ENCODE results near the gene ENTREP1. TPM values are rescaled to one million over a fixed set of nuclear protein-coding genes. Genes with fewer than 3 reads are reported as not detected.

ENTREP1 gene
- total and polyA plus RNA-seq, 8 donors, result 2.7 to 8.8 (median 5.4) TPM

GRCh38 chr9:69334317-69334716 lies 9.3 kb downstream of the ENTREP1 start:
- Histone ChIP-seq H3K36me3 (no peaks in the 10 kb centered on the region), H3K27ac (no peak overlapping the region), H3K4me3 (no peak overlapping the region), H3K9me3 (no peaks in the 10 kb centered on the region), H3K4me1 (no peaks in the 10 kb centered on the region), H3K27me3 (no peaks in the 10 kb centered on the region)
- DNase-seq, result no peak
- FAIRE-seq, result no peak
- intact Hi-C loops (cut with DNase I), result no loop called here
- TF ChIP-seq CTCF (IDR thresholded peaks at IDR 0.05), result no peak
- ATAC-seq, result no peak

GRCh38 chr9:69339620-69340019 lies 14.6 kb downstream of the ENTREP1 start:
- H3K36me3 ChIP-seq, result no peaks in the 10 kb centered on the region
- no peak overlapping the region for H3K27ac ChIP-seq
- H3K4me3 ChIP-seq, result no peak overlapping the region
- WGBS, 2 donors, result 92 to 93% methylated on average over 2 of the region's 2 CpGs
- TF ChIP-seq CTCF (IDR thresholded peaks at IDR 0.05), result no peak
- no peak for FAIRE-seq
- no peaks in the 10 kb centered on the region for H3K27me3 ChIP-seq
- intact Hi-C loops (cut with DNase I), result no loop called here
- no peaks in the 10 kb centered on the region for H3K4me1 ChIP-seq
- no peak for ATAC-seq
- no peak for DNase-seq
- no peaks in the 10 kb centered on the region for H3K9me3 ChIP-seq

- no peaks in the 10 kb centered on the region for H3K27me3 ChIP-seq
- no peaks in the 10 kb centered on the region for H3K9me3 ChIP-seq
- H3K36me3 ChIP-seq, result no peaks in the 10 kb centered on the region
- intact Hi-C loops (cut with DNase I), result no loop called here
- H3K4me3 ChIP-seq, result no peak overlapping the region
- H3K27ac ChIP-seq, result no peak overlapping the region
- no peak for ATAC-seq
- DNase-seq, result no peak
- WGBS, 2 donors, result 26 to 73% methylated on average over 3 of the region's 3 CpGs
- no peaks in the 10 kb centered on the region for H3K4me1 ChIP-seq
- TF ChIP-seq CTCF (IDR thresholded peaks at IDR 0.05), result no peak
- FAIRE-seq, result no peak
Observed at GRCh38 chr9:69340631-69341030, 15.6 kb downstream of the ENTREP1 start.

GRCh38 chr9:69342769-69343168 lies 17.8 kb downstream of the ENTREP1 start:
- no peak for FAIRE-seq
- no peaks in the 10 kb centered on the region for H3K36me3 ChIP-seq
- WGBS, 2 donors, result 94 to 100% methylated on average over 1 of the region's 1 CpG
- H3K4me1 ChIP-seq, result peaks cover 0 to 2% (median 0%) of the 10 kb centered on the region in 3 donors
- intact Hi-C loops (cut with DNase I), result no loop called here
- H3K27ac ChIP-seq, result no peak overlapping the region
- no peak for DNase-seq
- H3K4me3 ChIP-seq, result no peak overlapping the region
- no peaks in the 10 kb centered on the region for H3K9me3 ChIP-seq
- no peak for TF ChIP-seq CTCF (IDR thresholded peaks at IDR 0.05)
- H3K27me3 ChIP-seq, result no peaks in the 10 kb centered on the region
- no peak for ATAC-seq

- intact Hi-C loops (cut with DNase I), result no loop called here
- no peak for TF ChIP-seq CTCF (IDR thresholded peaks at IDR 0.05)
- no peak for FAIRE-seq
Observed at GRCh38 chr9:69344459-69344858, 19.4 kb downstream of the ENTREP1 start.

More at GRCh38 chr9:69344459-69344858, 19.4 kb downstream of the ENTREP1 start:
- no peak for ATAC-seq
- DNase-seq, result no peak
- Histone ChIP-seq H3K4me3 (no peak overlapping the region), H3K36me3 (no peaks in the 10 kb centered on the region), H3K27me3 (no peaks in the 10 kb centered on the region), H3K4me1 (peaks cover 0 to 5% (median 0%) of the 10 kb centered on the region in 3 donors), H3K9me3 (no peaks in the 10 kb centered on the region), H3K27ac (no peak overlapping the region)
- 85 to 90% methylated on average over 4 of the region's 4 CpGs for WGBS, 2 donors

Data from pancreas (tissue), 10 donors.